ENCODE data around the gene HSD17B1. TPM values are rescaled to one million over a fixed set of nuclear protein-coding genes. Genes with fewer than 3 reads are reported as not detected.
"Not testable (repeated sequence)": the region's sequence is repeated elsewhere in the genome, so short reads cannot be mapped to it uniquely, and the experiment has no call there.

Gene HSD17B1
- polyA plus RNA-seq, 4 donors = 2.0 to 2.7 (median 2.3) TPM

GRCh38 chr17:42555122-42555622 lies 2.4 kb downstream of the HSD17B1 start:
- no peak for DNase-seq
- Histone ChIP-seq H3K4me3 (ENCODE audit: low read depth in 1 of 3, low read length in 3 of 3) (peak overlapping the region; percentile 48 to 94 (median 88)), H3K27me3 (ENCODE audit: control insufficient read depth in 3 of 3, insufficient read depth in 3 of 3, low read length in 3 of 3) (no peaks in the 10 kb centered on the region), H3K36me3 (ENCODE audit: control insufficient read depth in 3 of 3, insufficient read depth in 2 of 3, low read depth in 1 of 3, low read length in 3 of 3) (peaks cover 0 to 13% (median 0%) of the 10 kb centered on the region in 3 donors), H3K9me3 (ENCODE audit: control insufficient read depth in 2 of 2, insufficient read depth in 1 of 2, low read depth in 1 of 2, low read length in 1 of 2) (no peaks in the 10 kb centered on the region), H3K27ac (ENCODE audit: low read depth in 1 of 3, low read length in 2 of 3) (peak overlapping the region; percentile 84 to 98 (median 87)), H3K4me1 (ENCODE audit: control insufficient read depth in 3 of 3, insufficient read depth in 2 of 3, low read depth in 1 of 3, low read length in 2 of 3) (peaks cover 0 to 14% (median 7%) of the 10 kb centered on the region in 3 donors)
- whole genome bisulfite sequencing, 3 donors = 26 to 53% (median 32%) methylated on average over 2 to 4 of the region's 4 CpGs
- FAIRE-seq = no peak

- not testable (repeated sequence) for H3K27ac ChIP-seq (ENCODE audit: low read depth in 1 of 3, low read length in 2 of 3); H3K4me3 ChIP-seq (ENCODE audit: low read depth in 1 of 3, low read length in 3 of 3); DNase-seq; H3K27me3 ChIP-seq (ENCODE audit: control insufficient read depth in 3 of 3, insufficient read depth in 3 of 3, low read length in 3 of 3); H3K9me3 ChIP-seq (ENCODE audit: control insufficient read depth in 2 of 2, insufficient read depth in 1 of 2, low read depth in 1 of 2, low read length in 1 of 2); FAIRE-seq
- whole genome bisulfite sequencing, 3 donors = 67 to 78% (median 77%) methylated on average over 5 of the region's 5 CpGs
- Histone ChIP-seq H3K4me1 (ENCODE audit: control insufficient read depth in 3 of 3, insufficient read depth in 2 of 3, low read depth in 1 of 3, low read length in 2 of 3) (peaks cover 0 to 14% (median 7%) of the 10 kb centered on the region in 3 donors), H3K36me3 (ENCODE audit: control insufficient read depth in 3 of 3, insufficient read depth in 2 of 3, low read depth in 1 of 3, low read length in 3 of 3) (peaks cover 0 to 13% (median 0%) of the 10 kb centered on the region in 3 donors)
Observed at GRCh38 chr17:42555961-42556617, 3.4 kb downstream of the HSD17B1 start.

GRCh38 chr17:42559075-42559474 lies 6.4 kb downstream of the HSD17B1 start:
- Histone ChIP-seq H3K27me3 (ENCODE audit: control insufficient read depth in 3 of 3, insufficient read depth in 3 of 3, low read length in 3 of 3) (no peaks in the 10 kb centered on the region), H3K9me3 (ENCODE audit: control insufficient read depth in 2 of 2, insufficient read depth in 1 of 2, low read depth in 1 of 2, low read length in 1 of 2) (no peaks in the 10 kb centered on the region), H3K36me3 (ENCODE audit: control insufficient read depth in 3 of 3, insufficient read depth in 2 of 3, low read depth in 1 of 3, low read length in 3 of 3) (peaks cover 0 to 14% (median 0%) of the 10 kb centered on the region in 3 donors), H3K27ac (ENCODE audit: low read depth in 1 of 3, low read length in 2 of 3) (no peak overlapping the region), H3K4me3 (ENCODE audit: low read depth in 1 of 3, low read length in 3 of 3) (no peak overlapping the region), H3K4me1 (ENCODE audit: control insufficient read depth in 3 of 3, insufficient read depth in 2 of 3, low read depth in 1 of 3, low read length in 2 of 3) (peaks cover 6 to 25% (median 10%) of the 10 kb centered on the region in 3 donors)
- WGBS, 3 donors = 61 to 81% (median 71%) methylated on average over 6 of the region's 6 CpGs
- peak in 1 of 2 donors; percentile 40 for DNase-seq
- no peak for FAIRE-seq

GRCh38 chr17:42560246-42560645 lies 7.5 kb downstream of the HSD17B1 start:
- Histone ChIP-seq H3K36me3 (ENCODE audit: control insufficient read depth in 3 of 3, insufficient read depth in 2 of 3, low read depth in 1 of 3, low read length in 3 of 3) (peaks cover 2 to 26% (median 3%) of the 10 kb centered on the region in 3 donors), H3K9me3 (ENCODE audit: control insufficient read depth in 2 of 2, insufficient read depth in 1 of 2, low read depth in 1 of 2, low read length in 1 of 2) (no peaks in the 10 kb centered on the region), H3K27ac (ENCODE audit: low read depth in 1 of 3, low read length in 2 of 3) (no peak overlapping the region), H3K4me1 (ENCODE audit: control insufficient read depth in 3 of 3, insufficient read depth in 2 of 3, low read depth in 1 of 3, low read length in 2 of 3) (peaks cover 6 to 27% (median 10%) of the 10 kb centered on the region in 3 donors), H3K27me3 (ENCODE audit: control insufficient read depth in 3 of 3, insufficient read depth in 3 of 3, low read length in 3 of 3) (no peaks in the 10 kb centered on the region), H3K4me3 (ENCODE audit: low read depth in 1 of 3, low read length in 3 of 3) (no peak overlapping the region)
- FAIRE-seq (no peak), DNase-seq (no peak)
- WGBS, 3 donors = 79 to 93% (median 92%) methylated on average over 3 of the region's 3 CpGs

GRCh38 chr17:42561897-42562387 lies 9.2 kb downstream of the HSD17B1 start, which contains the start of gene COASY:
Gene COASY, plus strand, starts transcription at chr17:42562148. Its CDS starts 475 bp downstream, at chr17:42562623.
- H3K4me3 ChIP-seq (ENCODE audit: low read depth in 1 of 3, low read length in 3 of 3) = peak within 1 kb of the TSS; percentile 70 to 97 (median 78)
- peak within 1 kb of the TSS; percentile 61 to 93 (median 90) for H3K27ac ChIP-seq (ENCODE audit: low read depth in 1 of 3, low read length in 2 of 3)
- peaks cover 2 to 41% (median 5%) of the 10 kb centered on the region in 3 donors for H3K36me3 ChIP-seq (ENCODE audit: control insufficient read depth in 3 of 3, insufficient read depth in 2 of 3, low read depth in 1 of 3, low read length in 3 of 3)
- H3K4me1 ChIP-seq (ENCODE audit: control insufficient read depth in 3 of 3, insufficient read depth in 2 of 3, low read depth in 1 of 3, low read length in 2 of 3) = peaks cover 8 to 32% (median 10%) of the 10 kb centered on the region in 3 donors
- H3K9me3 ChIP-seq (ENCODE audit: control insufficient read depth in 2 of 2, insufficient read depth in 1 of 2, low read depth in 1 of 2, low read length in 1 of 2) = no peaks in the 10 kb centered on the region
- no peaks in the 10 kb centered on the region for H3K27me3 ChIP-seq (ENCODE audit: control insufficient read depth in 3 of 3, insufficient read depth in 3 of 3, low read length in 3 of 3)
- DNase-seq (peak; percentile 98), FAIRE-seq (no peak)
- WGBS, 3 donors = 0% methylated on average over 26 of the region's 26 CpGs

- DNase-seq (peak in 1 of 2 donors; percentile 68), FAIRE-seq (no peak)
- Histone ChIP-seq H3K36me3 (ENCODE audit: control insufficient read depth in 3 of 3, insufficient read depth in 2 of 3, low read depth in 1 of 3, low read length in 3 of 3) (peaks cover 2 to 41% (median 5%) of the 10 kb centered on the region in 3 donors), H3K9me3 (ENCODE audit: control insufficient read depth in 2 of 2, insufficient read depth in 1 of 2, low read depth in 1 of 2, low read length in 1 of 2) (no peaks in the 10 kb centered on the region), H3K4me3 (ENCODE audit: low read depth in 1 of 3, low read length in 3 of 3) (peak overlapping the region; percentile 70 to 97 (median 78)), H3K27ac (ENCODE audit: low read depth in 1 of 3, low read length in 2 of 3) (peak overlapping the region; percentile 61 to 93 (median 90)), H3K4me1 (ENCODE audit: control insufficient read depth in 3 of 3, insufficient read depth in 2 of 3, low read depth in 1 of 3, low read length in 2 of 3) (peaks cover 8 to 32% (median 10%) of the 10 kb centered on the region in 3 donors), H3K27me3 (ENCODE audit: control insufficient read depth in 3 of 3, insufficient read depth in 3 of 3, low read length in 3 of 3) (no peaks in the 10 kb centered on the region)
- 3 to 8% (median 6%) methylated on average over 46 to 48 of the region's 48 CpGs for WGBS, 3 donors
Observed at GRCh38 chr17:42562388-42563142, 9.8 kb downstream of the HSD17B1 start.

- Histone ChIP-seq H3K27me3 (ENCODE audit: control insufficient read depth in 3 of 3, insufficient read depth in 3 of 3, low read length in 3 of 3) (no peaks in the 10 kb centered on the region), H3K36me3 (ENCODE audit: control insufficient read depth in 3 of 3, insufficient read depth in 2 of 3, low read depth in 1 of 3, low read length in 3 of 3) (peaks cover 2 to 43% (median 5%) of the 10 kb centered on the region in 3 donors), H3K4me3 (ENCODE audit: low read depth in 1 of 3, low read length in 3 of 3) (peak overlapping the region; percentile 70 to 97 (median 78)), H3K4me1 (ENCODE audit: control insufficient read depth in 3 of 3, insufficient read depth in 2 of 3, low read depth in 1 of 3, low read length in 2 of 3) (peaks cover 8 to 34% (median 10%) of the 10 kb centered on the region in 3 donors), H3K9me3 (ENCODE audit: control insufficient read depth in 2 of 2, insufficient read depth in 1 of 2, low read depth in 1 of 2, low read length in 1 of 2) (no peaks in the 10 kb centered on the region), H3K27ac (ENCODE audit: low read depth in 1 of 3, low read length in 2 of 3) (peak overlapping the region; percentile 61 to 93 (median 90))
- no peak for FAIRE-seq
- 27 to 65% (median 37%) methylated on average over 14 of the region's 14 CpGs for WGBS, 3 donors
- no peak for DNase-seq
Observed at GRCh38 chr17:42563143-42563509, 10.4 kb downstream of the HSD17B1 start.

GRCh38 chr17:42563543-42563942 lies 10.8 kb downstream of the HSD17B1 start:
- no peak for FAIRE-seq
- H3K36me3 ChIP-seq (ENCODE audit: control insufficient read depth in 3 of 3, insufficient read depth in 2 of 3, low read depth in 1 of 3, low read length in 3 of 3) = peaks cover 4 to 47% (median 5%) of the 10 kb centered on the region in 3 donors
- DNase-seq = peak in 1 of 2 donors; percentile 79
- peak overlapping the region in 2 of 3 donors; percentile 70 to 97 for H3K4me3 ChIP-seq (ENCODE audit: low read depth in 1 of 3, low read length in 3 of 3)
- no peaks in the 10 kb centered on the region for H3K9me3 ChIP-seq (ENCODE audit: control insufficient read depth in 2 of 2, insufficient read depth in 1 of 2, low read depth in 1 of 2, low read length in 1 of 2)
- WGBS, 3 donors = 0 to 31% (median 22%) methylated on average over 1 of the region's 1 CpG
- H3K27ac ChIP-seq (ENCODE audit: low read depth in 1 of 3, low read length in 2 of 3) = peak overlapping the region in 1 of 3 donors; percentile 90
- peaks cover 8 to 39% (median 10%) of the 10 kb centered on the region in 3 donors for H3K4me1 ChIP-seq (ENCODE audit: control insufficient read depth in 3 of 3, insufficient read depth in 2 of 3, low read depth in 1 of 3, low read length in 2 of 3)
- H3K27me3 ChIP-seq (ENCODE audit: control insufficient read depth in 3 of 3, insufficient read depth in 3 of 3, low read length in 3 of 3) = no peaks in the 10 kb centered on the region

Measured in small intestine (tissue), 7 donors.